SU-DHL-6 (cell line): ENCODE data around the gene GOLIM4.

ENCODE experiments used
- EZH2phosphoT487 ChIP-seq: fragments of 200-600 bp; sonication (generic), shearing (Covaris generic); conservative IDR thresholded peaks from 2 replicates; pipeline ENCODE4 v1.6.1; 2018; ENCODE audit warnings: mild to moderate bottlenecking, antibody characterized with exemption, low read length, moderate library complexity, mixed read lengths
- TF ChIP-seq, protein P1 (sequence below): fragments of 200-600 bp; sonication (generic); IDR thresholded peaks from one replicate; pipeline ENCODE4 v1.5.1; 2017; ENCODE audit warnings: antibody characterized with exemption, mild to moderate bottlenecking, low read length, moderate library complexity; ENCODE audit not compliant: insufficient read depth, poor library complexity, severe bottlenecking

- no peak for TF ChIP-seq EZH2phosphoT487
- TF ChIP-seq, protein P1, sequence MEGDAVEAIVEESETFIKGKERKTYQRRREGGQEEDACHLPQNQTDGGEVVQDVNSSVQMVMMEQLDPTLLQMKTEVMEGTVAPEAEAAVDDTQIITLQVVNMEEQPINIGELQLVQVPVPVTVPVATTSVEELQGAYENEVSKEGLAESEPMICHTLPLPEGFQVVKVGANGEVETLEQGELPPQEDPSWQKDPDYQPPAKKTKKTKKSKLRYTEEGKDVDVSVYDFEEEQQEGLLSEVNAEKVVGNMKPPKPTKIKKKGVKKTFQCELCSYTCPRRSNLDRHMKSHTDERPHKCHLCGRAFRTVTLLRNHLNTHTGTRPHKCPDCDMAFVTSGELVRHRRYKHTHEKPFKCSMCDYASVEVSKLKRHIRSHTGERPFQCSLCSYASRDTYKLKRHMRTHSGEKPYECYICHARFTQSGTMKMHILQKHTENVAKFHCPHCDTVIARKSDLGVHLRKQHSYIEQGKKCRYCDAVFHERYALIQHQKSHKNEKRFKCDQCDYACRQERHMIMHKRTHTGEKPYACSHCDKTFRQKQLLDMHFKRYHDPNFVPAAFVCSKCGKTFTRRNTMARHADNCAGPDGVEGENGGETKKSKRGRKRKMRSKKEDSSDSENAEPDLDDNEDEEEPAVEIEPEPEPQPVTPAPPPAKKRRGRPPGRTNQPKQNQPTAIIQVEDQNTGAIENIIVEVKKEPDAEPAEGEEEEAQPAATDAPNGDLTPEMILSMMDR, result no peak
Measured at GRCh38 chr3:168024537-168024941, 71.2 kb downstream of the GOLIM4 start.
